Right lobe of liver (tissue), 4 donors: ENCODE results near the gene GIGYF2.

Experiments used
- CTCF ChIP-seq, 4 donors: fragments of 200-600 bp in 3 of 4; fragments of 450-650 bp in 1 of 4; IDR thresholded peaks; one replicate each; pipeline versions ENCODE4 v1.5.1 to v1.8.0; 2016 to 2022; ENCODE audit warnings: antibody characterized with exemption in 4 of 4, mild to moderate bottlenecking in 2 of 4
- POLR2A ChIP-seq: fragments of 450-650 bp; IDR thresholded peaks from one replicate; pipeline ENCODE4 v1.6.1; 2017; ENCODE audit warnings: antibody characterized with exemption, mild to moderate bottlenecking
- donor health status: DM: no; HTN: no; CAD: no.
- donor health status: DM: no; HTN: no; CAD: no.
- donor health status: DM: no; HTN: yes; CAD: no.

DNA sequence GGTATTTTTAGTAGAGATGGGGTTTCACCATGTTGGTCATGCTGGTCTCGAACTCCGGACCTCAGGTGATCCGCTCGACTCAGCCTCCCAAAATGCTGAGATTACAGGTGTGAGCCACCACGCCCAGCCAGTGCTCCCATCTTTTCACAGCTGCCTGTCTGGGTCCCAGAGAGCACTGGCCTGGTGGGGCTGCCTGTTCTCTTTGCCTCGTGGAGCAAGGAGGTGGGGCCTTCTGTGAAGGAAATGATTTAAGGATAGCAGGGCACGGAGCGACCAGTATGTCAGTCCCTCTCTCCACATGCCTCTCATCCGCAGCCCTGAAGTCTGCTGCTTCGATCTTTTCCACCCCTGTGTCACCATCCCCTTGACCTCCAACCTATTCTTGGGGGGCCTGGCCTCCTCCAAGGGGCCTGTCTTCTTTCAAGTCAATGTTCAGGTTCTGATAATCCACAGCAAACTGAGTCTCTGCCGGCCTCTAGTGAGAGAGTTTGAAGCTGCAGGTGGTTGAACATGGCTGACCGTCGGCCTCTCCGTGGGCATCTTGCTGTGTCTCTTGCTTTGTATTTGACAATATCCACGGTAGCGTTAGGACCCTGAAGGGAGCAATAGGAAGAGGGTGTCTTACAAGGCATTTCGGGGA lies 28.2 kb upstream of the GIGYF2 start:
- peak; percentile 12 to 48 (median 33) for TF ChIP-seq CTCF (IDR thresholded peaks at IDR 0.05)
- TF ChIP-seq POLR2A, result no peak
